SJSA1 (cell line): ENCODE data around the gene KRT7. TPM values are rescaled to one million over a fixed set of nuclear protein-coding genes. Genes with fewer than 3 reads are reported as not detected.

Source experiments
- DNase-seq, 2 experiments: peaks; one replicate each; pipeline ENCODE4 v3.0.0-alpha.2; 2015 to 2020; ENCODE audit warnings: low spot score in 2 of 2, low read depth in 1 of 2
- H3K27ac ChIP-seq: fragments of 250-450 bp; sonication (Bioruptor Pico); 2 replicates; pipeline ENCODE4 v1.5.1; 2020; ENCODE audit warnings: mild to moderate bottlenecking, moderate library complexity
- H3K27me3 ChIP-seq: fragments of 250-450 bp; sonication (Bioruptor Pico); replicated peaks from 2 replicates; pipeline ENCODE4 v1.5.1; 2020; ENCODE audit warnings: mild to moderate bottlenecking, moderate library complexity
- H3K36me3 ChIP-seq: fragments of 250-450 bp; sonication (Bioruptor Pico); 2 replicates; pipeline ENCODE4 v1.5.1; 2020; ENCODE audit warnings: mild to moderate bottlenecking
- H3K4me1 ChIP-seq: fragments of 250-450 bp; sonication (Bioruptor Pico); replicated peaks from 2 replicates; pipeline ENCODE4 v1.6.1; 2021; ENCODE audit warnings: mild to moderate bottlenecking
- H3K4me3 ChIP-seq: fragments of 250-450 bp; sonication (Bioruptor Pico); 2 replicates; pipeline ENCODE4 v1.5.1; 2020; ENCODE audit warnings: mild to moderate bottlenecking
- H3K9me3 ChIP-seq: fragments of 250-450 bp; sonication (Bioruptor Pico); replicated peaks from 2 replicates; pipeline ENCODE4 v1.5.1; 2020; ENCODE audit warnings: mild to moderate bottlenecking
- total RNA-seq: library from RNA; depleted of rRNA; stranded (reverse); fragments of >200 nt; shearing (Covaris generic); gene quantifications from 2 replicates; pipeline ENCODE4 v1.2.3, GENCODE V29; 2014

KRT7 gene
- total RNA-seq, 1 experiment from 2014 or later, result 2.1 TPM

GRCh38 chr12:52224151-52224550 is 8.9 kb upstream of the KRT7 start:
- Histone ChIP-seq H3K4me1 (peaks cover 28% of the 10 kb centered on the region), H3K36me3 (no peaks in the 10 kb centered on the region), H3K4me3 (no peak overlapping the region), H3K9me3 (0 out of 2 replicates have a peak, but pooled peaks cover 3% of the 10 kb centered on the region), H3K27ac (no peak overlapping the region), H3K27me3 (no peaks in the 10 kb centered on the region)
- DNase-seq, result no peak

- H3K9me3 ChIP-seq, result 0 out of 2 replicates have a peak, but pooled peaks cover 3% of the 10 kb centered on the region
- no peaks in the 10 kb centered on the region for H3K27me3 ChIP-seq
- no peak overlapping the region for H3K4me3 ChIP-seq
- no peaks in the 10 kb centered on the region for H3K36me3 ChIP-seq
- DNase-seq, result no peak
- H3K27ac ChIP-seq, result no peak overlapping the region
- H3K4me1 ChIP-seq, result peaks cover 43% of the 10 kb centered on the region
Observed at GRCh38 chr12:52225752-52226151, 7.3 kb upstream of the KRT7 start.

GRCh38 chr12:52226446-52226845 is 6.6 kb upstream of the KRT7 start:
- H3K27me3 ChIP-seq, result no peaks in the 10 kb centered on the region
- no peaks in the 10 kb centered on the region for H3K36me3 ChIP-seq
- H3K27ac ChIP-seq, result no peak overlapping the region
- peaks cover 50% of the 10 kb centered on the region for H3K4me1 ChIP-seq
- DNase-seq, result no peak
- H3K9me3 ChIP-seq, result 0 out of 2 replicates have a peak, but pooled peaks cover 3% of the 10 kb centered on the region
- H3K4me3 ChIP-seq, result no peak overlapping the region

GRCh38 chr12:52227606-52228166 is 5.4 kb upstream of the KRT7 start:
- H3K36me3 ChIP-seq, result no peaks in the 10 kb centered on the region
- 0 out of 2 replicates have a peak, but pooled peaks cover 3% of the 10 kb centered on the region for H3K9me3 ChIP-seq
- H3K4me3 ChIP-seq, result no peak overlapping the region
- no peak overlapping the region for H3K27ac ChIP-seq
- no peaks in the 10 kb centered on the region for H3K27me3 ChIP-seq
- DNase-seq, result no peak
- H3K4me1 ChIP-seq, result peaks cover 56% of the 10 kb centered on the region

- Histone ChIP-seq H3K4me1 (peaks cover 51% of the 10 kb centered on the region), H3K36me3 (no peaks in the 10 kb centered on the region), H3K27me3 (no peaks in the 10 kb centered on the region), H3K4me3 (no peak overlapping the region), H3K9me3 (0 out of 2 replicates have a peak, but pooled peaks cover 3% of the 10 kb centered on the region), H3K27ac (no peak overlapping the region)
- DNase-seq, result no peak
Observed at GRCh38 chr12:52228366-52228765, 4.7 kb upstream of the KRT7 start.

- no peaks in the 10 kb centered on the region for H3K27me3 ChIP-seq
- H3K4me3 ChIP-seq, result no peak overlapping the region
- 0 out of 2 replicates have a peak, but pooled peaks cover 2% of the 10 kb centered on the region for H3K9me3 ChIP-seq
- DNase-seq, result no peak
- H3K27ac ChIP-seq, result no peak overlapping the region
- no peaks in the 10 kb centered on the region for H3K36me3 ChIP-seq
- peaks cover 48% of the 10 kb centered on the region for H3K4me1 ChIP-seq
Observed at GRCh38 chr12:52228931-52229330, 4.1 kb upstream of the KRT7 start.

- H3K27me3 ChIP-seq, result no peaks in the 10 kb centered on the region
- peaks cover 44% of the 10 kb centered on the region for H3K4me1 ChIP-seq
- no peak overlapping the region for H3K4me3 ChIP-seq
- no peaks in the 10 kb centered on the region for H3K36me3 ChIP-seq
- no peak for DNase-seq
- no peaks in the 10 kb centered on the region for H3K9me3 ChIP-seq
- H3K27ac ChIP-seq, result peak overlapping the region; percentile 86
Observed at GRCh38 chr12:52229836-52230343, 3.2 kb upstream of the KRT7 start.

GRCh38 chr12:52230364-52231281 is 2.4 kb upstream of the KRT7 start:
- Histone ChIP-seq H3K4me1 (peaks cover 51% of the 10 kb centered on the region), H3K4me3 (no peak overlapping the region), H3K36me3 (no peaks in the 10 kb centered on the region), H3K27me3 (no peaks in the 10 kb centered on the region), H3K9me3 (no peaks in the 10 kb centered on the region), H3K27ac (peak overlapping the region; percentile 86)
- DNase-seq, result peak; percentile 71 to 72

- Histone ChIP-seq H3K27me3 (no peaks in the 10 kb centered on the region), H3K9me3 (no peaks in the 10 kb centered on the region), H3K4me3 (no peak overlapping the region), H3K4me1 (peaks cover 52% of the 10 kb centered on the region), H3K27ac (peak overlapping the region; percentile 86), H3K36me3 (no peaks in the 10 kb centered on the region)
- DNase-seq, result peak in 1 of 2 experiments; percentile 29
Observed at GRCh38 chr12:52231305-52232202, 1.5 kb upstream of the KRT7 start.

- no peaks in the 10 kb centered on the region for H3K36me3 ChIP-seq
- H3K4me3 ChIP-seq, result no peak overlapping the region
- H3K27ac ChIP-seq, result peak overlapping the region; percentile 86
- H3K9me3 ChIP-seq, result no peaks in the 10 kb centered on the region
- H3K4me1 ChIP-seq, result peaks cover 52% of the 10 kb centered on the region
- no peaks in the 10 kb centered on the region for H3K27me3 ChIP-seq
- DNase-seq, result no peak
Observed at GRCh38 chr12:52232203-52232673, 805 bp upstream of the KRT7 start.

GRCh38 chr12:52233462-52234207 is 592 bp downstream of the KRT7 start:
- Histone ChIP-seq H3K27me3 (no peaks in the 10 kb centered on the region), H3K36me3 (no peaks in the 10 kb centered on the region), H3K4me1 (peaks cover 47% of the 10 kb centered on the region), H3K4me3 (no peak overlapping the region), H3K27ac (no peak overlapping the region), H3K9me3 (no peaks in the 10 kb centered on the region)
- no peak for DNase-seq

- no peak overlapping the region for H3K27ac ChIP-seq
- H3K27me3 ChIP-seq, result no peaks in the 10 kb centered on the region
- DNase-seq, result no peak
- H3K9me3 ChIP-seq, result no peaks in the 10 kb centered on the region
- H3K4me1 ChIP-seq, result peaks cover 42% of the 10 kb centered on the region
- H3K4me3 ChIP-seq, result no peak overlapping the region
- H3K36me3 ChIP-seq, result no peaks in the 10 kb centered on the region
Observed at GRCh38 chr12:52234223-52234810, 1.3 kb downstream of the KRT7 start.
